Kidney (tissue), 14 donors: ENCODE measurements around the gene LIPC. TPM values are rescaled to one million over a fixed set of nuclear protein-coding genes. Genes with fewer than 3 reads are reported as not detected.

ENCODE experiments used
- DNase-seq, 5 donors: peaks; one replicate each; pipeline ENCODE4 v3.0.0-alpha.2; 2013 to 2020
- FAIRE-seq: peaks from 2 replicates; lab custom pipeline; 2012; peaks lifted over from hg19 to GRCh38; lab: Jason Lieb, UNC
- H3K27ac ChIP-seq, 2 donors: one replicate each; pipeline ENCODE4 v1.7.0; 2013; ENCODE audit warnings: low read depth in 2 of 2, low read length in 2 of 2, inconsistent platforms in 1 of 2
- H3K27me3 ChIP-seq: one replicate; pipeline ENCODE4 v1.7.1; 2013; ENCODE audit warnings: low read length, inconsistent platforms; ENCODE audit not compliant: control insufficient read depth, insufficient read depth
- H3K36me3 ChIP-seq, 3 donors: one replicate each; pipeline versions ENCODE4 v1.7.0 to v1.7.1; 2013; ENCODE audit warnings: low read length in 3 of 3, control low read depth in 1 of 3, inconsistent platforms in 1 of 3; ENCODE audit not compliant: insufficient read depth in 3 of 3, control insufficient read depth in 2 of 3
- H3K4me1 ChIP-seq, 3 donors: one replicate each; pipeline versions ENCODE4 v1.7.0 to v1.7.1; 2013; ENCODE audit warnings: low read length in 3 of 3, inconsistent platforms in 1 of 3, low read depth in 1 of 3; ENCODE audit not compliant: control insufficient read depth in 2 of 3, insufficient read depth in 2 of 3
- H3K4me3 ChIP-seq, 3 donors: one replicate each; pipeline versions ENCODE4 v1.7.0 to v1.8.1; 2013; ENCODE audit warnings: low read length in 3 of 3, control low read depth in 1 of 3, inconsistent platforms in 1 of 3
- H3K9ac ChIP-seq, 3 donors: one replicate each; pipeline versions ENCODE4 v1.7.0 to v1.7.1; 2013; ENCODE audit warnings: low read length in 3 of 3, control low read depth in 1 of 3, inconsistent platforms in 1 of 3
- H3K9me3 ChIP-seq, 3 donors: one replicate each; pipeline versions ENCODE4 v1.7.0 to v1.7.1; 2013; ENCODE audit warnings: low read length in 3 of 3, control low read depth in 1 of 3, inconsistent platforms in 1 of 3; ENCODE audit not compliant: control insufficient read depth in 2 of 3, insufficient read depth in 1 of 3
- intact Hi-C: fragments of 100-400 bp; cut with DNase I; formaldehyde crosslinking; loops from one replicate; pipeline ENCODE4 v1.11.1; 2022
- polyA plus RNA-seq: library from polyadenylated mRNA; stranded (reverse); fragments of 350-450 nt; fragmentation: Illumina TruSeq; extraction: RNeasy Lipid Tissue Mini Kit (QIAGEN cat#74804); gene quantifications from one replicate; pipeline ENCODE4 v1.2.3, GENCODE V29; 2014; ENCODE audit warnings: low read depth, low replicate concordance; ENCODE audit not compliant: insufficient read depth
- total RNA-seq: library from RNA; stranded (reverse); fragmentation: NEBNext Ultra II Directional; extraction: Animal tissue kit (Norgen Biotek cat#: 25700); gene quantifications from one replicate; pipeline ENCODE4 v1.2.1, GENCODE V29; 2021
- TF ChIP-seq, protein P1 (sequence below): IDR thresholded peaks from 3 replicates; pipeline ENCODE4 v1.5.1; 2012; ENCODE audit warnings: mild to moderate bottlenecking, moderate library complexity, borderline replicate concordance; ENCODE audit not compliant: insufficient read depth; ENCODE audit errors: extremely low read depth
- donor health status: control.
- donor health status: control.
- donor health status: control.
- donor health status: control.
- donor health status: control.
- donor health status: DM: yes; HTN: yes; CAD: no.
- donor health status: Normal renal cell carcinoma (clear cell type).

The LIPC gene
- total and polyA plus RNA-seq, 2 donors from 2014 or later: 9.9 to 21.6 TPM

DNA sequence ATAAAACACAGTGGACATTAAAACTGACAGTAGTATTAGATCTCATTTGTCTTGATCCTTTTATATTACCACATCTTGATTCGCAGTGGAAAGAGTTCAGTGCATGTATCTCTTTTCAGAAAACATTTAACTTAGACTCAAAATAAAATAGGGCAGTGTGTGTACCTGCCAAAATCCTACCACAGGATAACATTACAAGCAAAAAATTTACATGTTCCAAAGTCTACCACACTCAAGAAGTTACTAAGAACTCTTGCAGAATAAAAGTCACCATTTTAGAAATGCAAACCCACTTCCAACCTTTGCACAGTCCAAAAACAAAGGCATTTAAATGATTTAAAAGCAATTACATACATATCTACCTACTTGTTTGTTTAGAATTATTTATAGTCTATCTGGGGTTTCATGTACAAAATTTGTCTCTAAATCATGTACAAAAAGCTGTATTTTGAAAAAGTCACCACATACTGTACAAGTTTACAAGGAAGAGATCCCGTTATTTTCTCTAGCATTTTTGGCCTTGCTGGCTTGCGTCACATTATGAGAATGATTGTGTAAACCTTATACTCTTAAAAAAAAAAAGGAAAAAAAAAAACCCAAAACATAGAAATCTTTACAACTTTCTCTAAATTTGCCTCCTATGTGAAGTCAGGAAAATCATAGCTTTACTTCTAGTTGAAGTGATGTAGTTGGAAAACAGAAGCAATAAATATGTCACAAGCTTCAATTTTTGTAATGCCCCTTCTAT, 163.9 kb downstream of the LIPC start:
- FAIRE-seq (peak; percentile 64), DNase-seq (no peak)
- Histone ChIP-seq H3K27me3 (no peaks in the 10 kb centered on the region), H3K4me1 (peaks cover 0 to 3% (median 0%) of the 10 kb centered on the region in 3 donors), H3K9ac (no peak overlapping the region), H3K27ac (no peak overlapping the region), H3K9me3 (no peaks in the 10 kb centered on the region), H3K4me3 (no peak overlapping the region), H3K36me3 (peaks cover 0 to 5% (median 0%) of the 10 kb centered on the region in 3 donors)
- intact Hi-C loops: no loop called here
- TF ChIP-seq, protein P1, sequence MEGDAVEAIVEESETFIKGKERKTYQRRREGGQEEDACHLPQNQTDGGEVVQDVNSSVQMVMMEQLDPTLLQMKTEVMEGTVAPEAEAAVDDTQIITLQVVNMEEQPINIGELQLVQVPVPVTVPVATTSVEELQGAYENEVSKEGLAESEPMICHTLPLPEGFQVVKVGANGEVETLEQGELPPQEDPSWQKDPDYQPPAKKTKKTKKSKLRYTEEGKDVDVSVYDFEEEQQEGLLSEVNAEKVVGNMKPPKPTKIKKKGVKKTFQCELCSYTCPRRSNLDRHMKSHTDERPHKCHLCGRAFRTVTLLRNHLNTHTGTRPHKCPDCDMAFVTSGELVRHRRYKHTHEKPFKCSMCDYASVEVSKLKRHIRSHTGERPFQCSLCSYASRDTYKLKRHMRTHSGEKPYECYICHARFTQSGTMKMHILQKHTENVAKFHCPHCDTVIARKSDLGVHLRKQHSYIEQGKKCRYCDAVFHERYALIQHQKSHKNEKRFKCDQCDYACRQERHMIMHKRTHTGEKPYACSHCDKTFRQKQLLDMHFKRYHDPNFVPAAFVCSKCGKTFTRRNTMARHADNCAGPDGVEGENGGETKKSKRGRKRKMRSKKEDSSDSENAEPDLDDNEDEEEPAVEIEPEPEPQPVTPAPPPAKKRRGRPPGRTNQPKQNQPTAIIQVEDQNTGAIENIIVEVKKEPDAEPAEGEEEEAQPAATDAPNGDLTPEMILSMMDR: no peak

DNA sequence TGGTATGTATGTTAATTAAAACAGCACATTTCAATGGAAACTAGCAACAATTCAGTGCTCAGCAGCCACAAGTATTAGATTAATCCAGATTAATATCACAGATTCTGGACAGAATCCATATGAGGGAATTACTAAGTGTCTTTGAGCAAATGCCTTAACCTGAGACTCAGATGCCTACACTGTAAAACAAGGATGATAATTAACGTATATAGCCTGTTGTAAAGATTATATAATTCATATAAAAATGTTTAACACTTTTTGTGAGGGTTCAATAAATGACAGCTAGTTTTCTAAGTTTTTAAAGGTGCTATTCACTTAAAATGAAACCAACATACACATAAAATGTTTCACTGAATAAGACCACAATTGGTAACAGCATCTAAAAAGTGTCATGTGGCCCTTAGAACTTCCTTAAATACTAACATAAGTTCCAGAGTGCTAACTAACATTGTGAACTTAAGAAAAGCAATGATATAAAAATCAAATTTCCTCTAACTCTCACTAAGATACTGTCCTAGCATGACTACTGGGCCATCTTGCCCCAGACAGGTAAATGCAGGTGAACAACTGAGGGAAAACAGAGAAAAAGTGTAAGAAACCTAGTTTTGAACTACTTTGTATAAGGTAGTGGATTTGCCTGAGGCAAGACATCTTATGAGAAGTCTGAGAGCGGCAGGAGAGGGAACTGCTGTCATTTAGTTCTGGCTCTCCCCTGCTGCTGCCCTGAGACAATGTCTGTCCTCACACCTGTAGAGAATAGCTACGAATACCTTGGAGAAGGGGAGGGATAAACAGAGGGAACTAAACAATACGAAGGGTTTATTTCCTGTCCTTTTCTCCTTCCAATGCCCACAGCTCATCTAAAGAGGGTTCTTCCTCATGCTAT, 166.4 kb downstream of the LIPC start:
- TF ChIP-seq, protein P1: no peak
- H3K9ac ChIP-seq: no peak overlapping the region
- DNase-seq (no peak), FAIRE-seq (no peak)
- no peak overlapping the region for H3K27ac ChIP-seq
- H3K4me3 ChIP-seq: no peak overlapping the region
- peaks cover 0 to 5% (median 5%) of the 10 kb centered on the region in 3 donors for H3K36me3 ChIP-seq
- no peaks in the 10 kb centered on the region for H3K4me1 ChIP-seq
- intact Hi-C loops: no loop called here
- H3K27me3 ChIP-seq: no peaks in the 10 kb centered on the region
- no peaks in the 10 kb centered on the region for H3K9me3 ChIP-seq

DNA sequence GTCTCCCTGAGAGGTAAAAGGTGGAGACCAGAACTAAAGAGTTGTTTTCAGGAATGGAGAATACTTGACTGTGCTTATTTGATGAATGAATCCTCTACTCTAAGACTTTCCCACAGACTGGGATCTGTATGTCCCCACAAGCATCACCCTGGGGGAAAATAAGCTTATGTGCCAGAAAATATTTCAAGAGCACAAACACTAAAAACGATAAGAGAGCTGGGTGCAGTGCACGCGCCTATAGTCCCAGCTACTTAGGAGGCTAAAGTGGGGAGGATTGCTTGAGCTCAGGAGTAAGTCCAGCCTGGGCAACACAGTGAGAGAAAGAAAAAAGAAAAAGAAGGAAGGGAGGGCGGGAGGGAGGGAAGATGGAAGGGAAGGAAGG, 167.0 kb downstream of the LIPC start:
- Histone ChIP-seq H3K27ac (no peak overlapping the region), H3K4me1 (no peaks in the 10 kb centered on the region), H3K4me3 (no peak overlapping the region), H3K36me3 (peaks cover 0 to 5% (median 5%) of the 10 kb centered on the region in 3 donors), H3K9ac (no peak overlapping the region), H3K9me3 (no peaks in the 10 kb centered on the region), H3K27me3 (no peaks in the 10 kb centered on the region)
- intact Hi-C loops: no loop called here
- TF ChIP-seq, protein P1: no peak
- FAIRE-seq (no peak), DNase-seq (no peak)
